Measurements from ENCODE around the gene MPP3. TPM values are rescaled to one million over a fixed set of nuclear protein-coding genes. Genes with fewer than 3 reads are reported as not detected.
"Not testable (repeated sequence)": the region's sequence is repeated elsewhere in the genome, so short reads cannot be mapped to it uniquely, and the experiment has no call there.

Gene MPP3, protein sequence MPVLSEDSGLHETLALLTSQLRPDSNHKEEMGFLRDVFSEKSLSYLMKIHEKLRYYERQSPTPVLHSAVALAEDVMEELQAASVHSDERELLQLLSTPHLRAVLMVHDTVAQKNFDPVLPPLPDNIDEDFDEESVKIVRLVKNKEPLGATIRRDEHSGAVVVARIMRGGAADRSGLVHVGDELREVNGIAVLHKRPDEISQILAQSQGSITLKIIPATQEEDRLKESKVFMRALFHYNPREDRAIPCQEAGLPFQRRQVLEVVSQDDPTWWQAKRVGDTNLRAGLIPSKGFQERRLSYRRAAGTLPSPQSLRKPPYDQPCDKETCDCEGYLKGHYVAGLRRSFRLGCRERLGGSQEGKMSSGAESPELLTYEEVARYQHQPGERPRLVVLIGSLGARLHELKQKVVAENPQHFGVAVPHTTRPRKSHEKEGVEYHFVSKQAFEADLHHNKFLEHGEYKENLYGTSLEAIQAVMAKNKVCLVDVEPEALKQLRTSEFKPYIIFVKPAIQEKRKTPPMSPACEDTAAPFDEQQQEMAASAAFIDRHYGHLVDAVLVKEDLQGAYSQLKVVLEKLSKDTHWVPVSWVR
- 22.3 TPM for total RNA-seq
- long read RNA-seq, partial matches to known transcripts, result 27 of 47 reads
- long read RNA-seq, other reads (novel, unspliced or antisense), result 16 of 47 reads

- DNase-seq (ENCODE audit: low spot score), result no peak
These were observed at the start of gene MPP3 for GRCh38 chr17:43832976-43833829. Gene MPP3, minus strand, starts transcription at chr17:43833146. Its CDS starts 1,240 bp downstream, at chr17:43831906.

DNA sequence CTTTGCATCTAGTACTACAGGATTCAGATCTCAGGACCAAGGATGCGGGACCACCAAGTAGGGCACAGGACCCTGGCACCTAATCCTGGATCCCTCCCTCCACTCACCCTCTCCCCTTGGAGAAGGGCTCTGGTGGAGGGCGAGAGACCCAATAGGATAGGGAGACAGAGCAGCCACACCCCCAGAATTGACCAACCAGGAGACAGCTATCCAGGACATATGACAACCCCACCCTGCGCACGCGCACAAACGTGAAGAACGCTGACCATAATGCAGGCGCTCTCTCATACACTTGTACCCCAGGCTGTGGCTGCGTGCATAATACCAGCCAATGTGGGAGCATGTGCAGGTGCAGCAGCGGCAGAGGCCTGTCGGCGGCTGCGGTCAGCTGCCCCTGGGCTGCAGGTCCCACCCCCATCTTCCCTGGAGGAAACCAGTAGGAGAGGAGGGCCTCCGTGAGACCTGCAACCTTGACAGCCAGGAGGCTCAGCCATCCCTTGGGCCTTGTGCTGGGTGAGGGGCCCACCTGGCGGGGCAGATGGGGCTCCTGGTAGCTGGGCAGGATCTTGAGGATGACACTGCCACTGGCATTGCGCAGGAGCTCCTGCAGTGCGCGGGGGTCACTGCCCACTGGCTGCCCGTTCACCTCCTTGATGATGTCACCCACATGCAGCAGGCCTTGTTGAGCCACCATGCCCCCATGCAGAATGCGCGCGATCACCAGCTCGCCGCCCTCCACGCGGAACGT is 49.0 kb upstream of the MPP3 start:
- DNase-seq (ENCODE audit: low spot score), result peak; percentile 77

DNA sequence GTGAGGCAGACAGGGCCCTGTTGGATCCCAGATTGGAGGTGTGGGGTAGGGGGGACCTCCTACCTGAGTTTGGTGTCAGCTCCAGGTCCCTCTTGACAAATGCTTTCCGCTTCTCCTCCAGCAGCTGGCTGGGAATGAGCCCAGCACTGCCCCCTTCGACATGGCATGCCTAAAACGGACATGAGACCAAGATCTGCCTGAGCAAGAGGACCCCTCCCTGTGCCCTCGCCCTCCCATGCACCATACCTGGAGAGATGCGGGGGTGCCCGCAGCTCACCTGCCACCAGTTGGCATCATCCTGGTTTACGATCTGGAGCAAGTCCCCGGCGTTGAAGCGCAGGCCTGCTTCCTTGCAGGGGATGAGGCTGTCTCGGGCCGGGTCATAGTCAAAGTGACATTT is 48.2 kb upstream of the MPP3 start:
- DNase-seq (ENCODE audit: low spot score), result peak; percentile 81

GRCh38 chr17:43880420-43880991 is 47.6 kb upstream of the MPP3 start:
- peak; percentile 89 for DNase-seq (ENCODE audit: low spot score)

DNA sequence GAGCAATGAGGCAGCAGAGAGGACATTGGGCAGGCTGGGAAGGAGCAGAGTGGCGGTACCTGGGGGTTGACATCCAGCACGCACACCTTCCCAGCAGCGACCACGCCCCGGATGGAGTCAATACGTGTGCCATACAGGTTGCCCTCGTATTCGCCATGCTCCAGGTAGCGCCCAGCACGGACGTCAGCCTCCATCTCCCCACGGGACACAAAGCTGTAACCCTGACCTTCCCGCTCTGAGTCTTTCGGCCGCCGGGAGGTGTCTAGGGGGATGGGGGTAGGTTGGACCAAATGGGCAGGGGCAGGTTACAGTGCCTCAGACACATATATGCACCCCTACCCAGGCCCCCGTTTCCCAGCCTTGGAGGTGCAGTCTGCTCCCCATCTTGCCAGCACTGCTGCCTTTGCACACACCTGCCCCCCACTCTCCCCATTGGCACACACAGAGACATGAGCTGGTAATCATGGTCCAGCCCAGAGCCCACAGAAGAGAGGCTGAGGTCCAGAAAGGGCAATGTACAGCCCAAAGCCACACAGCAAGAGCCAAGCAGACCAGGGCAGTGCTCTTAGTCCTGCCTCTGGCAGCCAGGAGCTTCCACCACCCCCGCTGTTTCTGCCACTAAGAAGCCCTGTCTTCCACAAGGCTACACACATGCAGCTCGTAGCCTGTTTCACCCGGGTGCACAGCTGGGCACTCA is 46.9 kb upstream of the MPP3 start:
- peak; percentile 71 for DNase-seq (ENCODE audit: low spot score)

DNA sequence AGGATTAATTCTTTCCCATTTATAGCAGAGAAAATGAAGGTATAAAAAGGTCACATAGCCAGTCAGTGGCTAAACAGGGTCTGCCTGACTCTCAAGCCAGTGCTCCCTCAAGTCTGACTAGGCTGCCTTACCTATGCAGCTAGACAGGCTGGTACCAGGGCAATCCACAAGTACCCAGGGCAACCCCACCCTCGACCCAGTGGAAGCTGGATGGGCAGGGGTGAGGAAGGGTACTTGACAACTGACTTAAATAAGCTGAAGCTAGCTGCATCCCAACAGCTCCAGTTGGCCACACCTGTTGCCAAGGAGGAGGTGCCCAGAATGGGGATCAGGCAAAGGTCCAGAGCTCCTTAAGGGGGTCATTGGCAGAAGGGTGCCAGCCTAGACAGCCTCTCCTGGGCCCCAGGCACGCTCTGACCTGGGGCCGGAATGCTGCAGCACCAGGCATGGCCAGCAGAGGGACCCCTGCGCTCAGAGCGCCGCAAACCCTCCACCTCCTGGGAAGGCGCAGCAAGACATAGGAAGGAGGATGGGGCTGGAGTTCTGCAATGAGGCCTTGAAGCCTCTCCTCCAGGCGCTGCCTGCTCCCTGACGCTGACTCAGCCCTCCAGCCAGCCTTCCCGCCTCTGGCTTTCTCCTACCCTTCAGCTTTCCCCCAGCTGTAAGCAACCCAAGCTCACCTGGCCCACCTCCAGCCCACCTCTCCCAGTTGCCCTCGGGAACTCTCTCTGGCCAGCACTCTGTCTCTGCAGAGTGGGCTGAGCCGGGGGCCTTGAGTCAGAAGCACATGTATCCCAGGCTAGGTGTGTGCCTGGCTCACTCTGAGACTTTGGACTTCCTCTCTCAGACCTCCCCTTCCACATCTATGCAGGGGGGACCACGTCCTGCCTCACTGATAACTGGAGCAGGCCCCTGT is 45.6 kb upstream of the MPP3 start:
- peak; percentile 91 for DNase-seq (ENCODE audit: low spot score)

DNA sequence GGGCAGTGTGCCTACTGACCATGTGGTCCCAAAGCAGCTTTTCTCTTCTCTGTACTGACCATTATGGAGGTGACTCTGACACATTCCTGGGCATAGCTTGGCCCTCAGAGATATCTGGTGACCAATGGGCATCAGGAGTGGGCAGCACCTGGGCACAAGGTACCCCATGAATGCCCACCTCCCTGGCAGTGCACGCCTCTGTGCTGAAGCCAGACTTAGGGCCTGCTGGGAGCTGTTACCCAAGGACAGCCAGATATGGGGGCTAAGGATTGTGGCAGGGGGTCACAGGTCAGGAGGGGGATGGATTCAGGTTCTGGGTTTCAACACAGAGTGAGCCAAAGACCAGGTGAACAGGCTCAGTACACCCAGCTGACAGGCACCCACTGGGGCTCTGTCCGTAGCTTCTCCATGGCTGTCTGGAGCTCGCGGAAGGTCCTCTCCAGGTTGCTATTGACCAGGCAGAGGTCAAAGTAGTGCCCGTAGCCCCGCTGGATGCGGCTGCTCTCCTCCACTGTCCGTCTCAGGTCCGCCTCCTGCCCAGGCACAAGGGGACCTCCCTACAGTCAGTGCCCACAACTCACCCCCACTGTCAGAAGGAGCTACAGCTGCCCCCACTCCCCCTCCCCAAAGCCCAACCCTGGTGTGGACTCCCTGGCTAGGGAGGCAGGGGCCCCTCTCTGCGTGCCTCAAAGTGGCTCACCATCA is 44.7 kb upstream of the MPP3 start:
- DNase-seq (ENCODE audit: low spot score), result peak; percentile 69

DNA sequence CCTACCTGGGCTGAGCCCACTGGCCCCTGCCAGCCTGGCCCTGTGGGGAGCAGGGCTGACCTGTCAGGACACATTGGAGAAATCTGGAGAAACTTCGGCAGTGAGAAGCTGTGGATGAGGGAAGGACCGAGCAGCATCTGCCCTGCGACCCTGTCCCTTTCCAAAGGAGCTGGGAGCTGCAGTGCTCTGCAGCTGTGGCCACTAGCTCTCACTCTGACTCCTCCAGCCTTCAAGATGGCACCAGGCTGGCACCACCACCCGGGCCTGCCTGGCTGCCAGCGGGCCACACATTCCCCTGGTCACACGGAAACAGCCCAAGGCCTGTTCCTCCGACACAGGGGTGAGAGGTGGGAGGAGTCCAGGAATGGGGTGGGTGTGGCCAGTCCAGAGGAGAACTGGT is 44.1 kb upstream of the MPP3 start:
- DNase-seq (ENCODE audit: low spot score), result peak; percentile 73

GRCh38 chr17:43875476-43876147 is 42.7 kb upstream of the MPP3 start:
- DNase-seq (ENCODE audit: low spot score), result no peak

DNA sequence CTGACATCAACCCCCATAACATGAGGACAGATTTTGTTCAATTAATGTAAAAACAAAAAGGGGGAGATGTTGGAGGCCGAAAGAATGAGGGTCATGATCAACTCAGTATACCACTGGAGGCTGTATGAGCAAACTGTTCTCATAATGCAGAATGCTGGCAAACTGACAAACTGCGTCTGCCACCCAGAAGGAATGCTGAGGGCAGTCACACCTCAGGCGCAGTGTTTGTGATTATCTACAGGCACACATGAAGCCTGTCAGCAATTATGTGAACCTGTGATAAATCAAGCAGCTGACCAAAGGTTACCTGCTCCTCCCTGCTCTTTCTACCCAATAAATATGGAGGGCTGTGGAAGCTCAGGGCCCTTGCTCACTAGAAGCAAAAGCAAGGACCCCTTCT is 41.3 kb upstream of the MPP3 start:
- no peak for DNase-seq (ENCODE audit: low spot score)

DNA sequence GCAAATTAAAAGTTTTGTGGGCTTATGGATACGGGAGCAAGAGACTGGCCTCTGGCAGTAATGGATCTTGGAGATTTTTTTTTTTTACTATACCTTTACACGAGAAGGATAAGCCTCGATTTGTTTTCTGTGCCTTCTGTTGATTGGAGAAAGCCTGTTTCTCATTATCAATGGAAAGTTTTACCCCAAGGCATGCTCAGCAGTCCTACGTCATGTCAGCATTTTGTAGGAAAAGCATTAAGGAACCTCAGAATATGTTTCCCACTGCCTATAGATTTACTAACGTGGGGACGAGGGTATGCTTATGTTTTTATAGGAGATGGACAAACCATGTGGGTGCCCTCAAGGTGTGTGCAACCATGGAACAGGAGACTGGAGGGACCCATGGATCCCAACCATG is 40.9 kb upstream of the MPP3 start:
- DNase-seq (ENCODE audit: low spot score), result no peak

DNA sequence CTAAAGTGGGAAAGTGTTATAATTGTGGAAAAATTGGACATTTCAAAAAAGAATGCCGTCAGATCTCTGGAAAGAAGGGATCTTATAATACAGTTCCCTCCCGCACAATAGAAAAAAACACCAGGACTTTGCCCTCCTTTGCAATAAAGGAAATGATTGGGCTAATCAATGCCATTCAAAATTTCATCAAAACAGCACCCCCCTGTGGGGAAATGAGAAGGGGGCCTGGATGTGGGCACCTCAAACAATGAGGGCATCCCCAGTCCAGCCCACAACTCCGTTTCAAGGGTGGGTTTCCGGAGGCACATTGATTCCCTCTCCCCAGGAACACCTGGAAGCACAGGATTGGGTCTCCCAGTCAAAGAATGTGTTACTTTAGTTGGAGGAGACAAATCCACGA is 40.1 kb upstream of the MPP3 start:
- DNase-seq (ENCODE audit: low spot score), result no peak

- no peak for DNase-seq (ENCODE audit: low spot score)
These were observed 39.2 kb upstream of the MPP3 start for GRCh38 chr17:43871946-43872690.

DNA sequence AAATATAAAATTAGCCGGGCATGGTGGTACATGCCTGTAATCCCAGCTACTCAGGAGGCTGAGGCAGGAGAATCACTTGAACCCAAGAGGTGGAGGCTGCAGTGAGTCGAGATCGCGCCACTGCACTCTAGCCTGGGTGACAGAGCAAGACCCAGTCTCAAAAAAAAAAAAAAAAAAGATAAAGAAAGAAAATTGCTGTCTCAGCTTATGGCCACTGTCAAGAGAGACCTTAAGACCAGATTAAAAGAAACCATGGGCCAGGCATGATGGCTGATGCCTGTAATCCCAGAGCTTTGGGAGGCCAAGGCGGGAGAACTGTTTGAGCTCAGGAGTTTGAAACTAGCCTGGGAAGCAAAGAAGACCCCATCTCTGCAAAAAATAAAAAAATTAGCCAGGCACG is 36.1 kb upstream of the MPP3 start:
- DNase-seq (ENCODE audit: low spot score), result not testable (repeated sequence)

- no peak for DNase-seq (ENCODE audit: low spot score)
These were observed 35.5 kb upstream of the MPP3 start for GRCh38 chr17:43868226-43868994.

Measured in mesenteric fat pad (tissue), 1 donor.